Measurements from ENCODE around the gene ZNF574. TPM values are rescaled to one million over a fixed set of nuclear protein-coding genes. Genes with fewer than 3 reads are reported as not detected.

Gene ZNF574
- total RNA-seq, 2 donors from 2014 or later = 24.4 to 44.1 TPM

GRCh38 chr19:42091742-42092141 lies 15.8 kb downstream of the ZNF574 start:
- H3K4me1 ChIP-seq (replicated peaks) = no peaks in the 10 kb centered on the region
- no peak overlapping the region for H3K27ac ChIP-seq
- 45% methylated on average over 10 of the region's 10 CpGs for WGBS

GRCh38 chr19:42092350-42092749 lies 16.4 kb downstream of the ZNF574 start:
- H3K4me1 ChIP-seq (replicated peaks) = no peaks in the 10 kb centered on the region

More at GRCh38 chr19:42091742-42092141, 15.8 kb downstream of the ZNF574 start:
- no peaks in the 10 kb centered on the region for H3K9me3 ChIP-seq
- no peak for DNase-seq (ENCODE audit: low spot score)
- H3K36me3 ChIP-seq = no peaks in the 10 kb centered on the region
- H3K4me3 ChIP-seq = no peak overlapping the region
- H3K27me3 ChIP-seq (replicated peaks; ENCODE audit: insufficient read depth) = no peaks in the 10 kb centered on the region
- TF ChIP-seq POLR2A (IDR thresholded peaks at IDR 0.05) (no peak), CTCF (IDR thresholded peaks at IDR 0.05) (no peak), POLR2AphosphoS5 (IDR thresholded peaks at IDR 0.05) (no peak)
- intact Hi-C loops (cut with DNase I) = no loop called here

GRCh38 chr19:42093505-42093904 lies 17.5 kb downstream of the ZNF574 start:
- no peak for DNase-seq (ENCODE audit: low spot score)
- 66% methylated on average over 4 of the region's 4 CpGs for WGBS
- Histone ChIP-seq H3K36me3 (no peaks in the 10 kb centered on the region), H3K27ac (no peak overlapping the region), H3K9me3 (no peaks in the 10 kb centered on the region), H3K4me1 (replicated peaks) (no peaks in the 10 kb centered on the region), H3K4me3 (no peak overlapping the region), H3K27me3 (replicated peaks; ENCODE audit: insufficient read depth) (no peaks in the 10 kb centered on the region)
- TF ChIP-seq POLR2AphosphoS5 (IDR thresholded peaks at IDR 0.05) (no peak), POLR2A (IDR thresholded peaks at IDR 0.05) (no peak), CTCF (IDR thresholded peaks at IDR 0.05) (no peak)
- intact Hi-C loops (cut with DNase I) = no loop called here

More at GRCh38 chr19:42092350-42092749, 16.4 kb downstream of the ZNF574 start:
- no peaks in the 10 kb centered on the region for H3K9me3 ChIP-seq
- 49% methylated on average over 5 of the region's 5 CpGs for WGBS
- no peaks in the 10 kb centered on the region for H3K36me3 ChIP-seq
- DNase-seq (ENCODE audit: low spot score) = no peak
- intact Hi-C loops (cut with DNase I) = no loop called here
- no peak overlapping the region for H3K4me3 ChIP-seq
- no peaks in the 10 kb centered on the region for H3K27me3 ChIP-seq (replicated peaks; ENCODE audit: insufficient read depth)
- H3K27ac ChIP-seq = no peak overlapping the region
- peak in 1 of 4 experiments; percentile 36 for TF ChIP-seq CTCF (IDR thresholded peaks at IDR 0.05)
- no peak for TF ChIP-seq POLR2AphosphoS5 (IDR thresholded peaks at IDR 0.05)

- no peaks in the 10 kb centered on the region for H3K36me3 ChIP-seq
- H3K27me3 ChIP-seq (replicated peaks; ENCODE audit: insufficient read depth) = no peaks in the 10 kb centered on the region
- intact Hi-C loops (cut with DNase I) = no loop called here
- peaks cover under 1% of the 10 kb centered on the region for H3K4me1 ChIP-seq (replicated peaks)
- no peak overlapping the region for H3K4me3 ChIP-seq
- 70% methylated on average over 4 of the region's 4 CpGs for WGBS
- TF ChIP-seq POLR2A (IDR thresholded peaks at IDR 0.05) (no peak), CTCF (IDR thresholded peaks at IDR 0.05) (no peak), POLR2AphosphoS5 (IDR thresholded peaks at IDR 0.05) (no peak)
- no peak for DNase-seq (ENCODE audit: low spot score)
- H3K9me3 ChIP-seq = no peaks in the 10 kb centered on the region
- H3K27ac ChIP-seq = no peak overlapping the region
These were observed 18.0 kb downstream of the ZNF574 start for GRCh38 chr19:42093926-42094325.

- WGBS = 81% methylated on average over 36 of the region's 36 CpGs
- Histone ChIP-seq H3K4me3 (no peak overlapping the region), H3K4me1 (replicated peaks) (peaks cover 7% of the 10 kb centered on the region), H3K27ac (no peak overlapping the region), H3K27me3 (replicated peaks; ENCODE audit: insufficient read depth) (no peaks in the 10 kb centered on the region), H3K9me3 (no peaks in the 10 kb centered on the region), H3K36me3 (no peaks in the 10 kb centered on the region)
- TF ChIP-seq CTCF (IDR thresholded peaks at IDR 0.05) = no peak
- no peak for TF ChIP-seq POLR2A (IDR thresholded peaks at IDR 0.05)
- TF ChIP-seq POLR2AphosphoS5 (IDR thresholded peaks at IDR 0.05) = no peak
- intact Hi-C loops (cut with DNase I) = no loop called here
- no peak for DNase-seq (ENCODE audit: low spot score)
These were observed 19.3 kb downstream of the ZNF574 start for GRCh38 chr19:42095142-42095813.

All from prostate gland (tissue), 2 donors.